ENCODE measurements around the gene SLC8A3.

Gene SLC8A3

DNA sequence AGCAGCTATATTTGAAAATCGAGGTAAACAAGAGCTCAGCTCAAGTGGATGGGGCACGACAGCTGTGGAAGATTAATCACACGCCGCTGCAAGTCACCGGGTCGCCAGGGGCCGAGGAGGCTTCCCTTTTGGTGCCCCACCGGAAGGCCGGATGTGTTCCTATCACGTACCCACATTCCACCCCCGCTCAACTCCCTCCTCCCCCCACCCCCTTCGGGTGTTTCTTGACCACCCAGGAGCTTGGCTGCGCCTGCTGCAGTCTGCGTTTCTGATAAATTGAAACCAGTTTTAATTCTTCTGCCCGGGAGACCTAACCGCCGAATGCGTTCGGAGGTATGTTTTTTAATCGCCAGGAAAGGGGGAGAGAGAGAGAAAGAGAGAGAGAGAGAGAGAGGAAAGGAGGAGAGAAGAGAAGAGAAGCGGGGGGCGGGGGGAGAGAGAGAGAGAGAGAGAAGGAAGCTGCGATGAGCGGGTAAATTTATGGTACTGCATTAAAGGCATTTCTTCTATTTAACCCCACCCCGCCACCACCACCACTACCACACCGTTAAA lies 1.8 kb downstream of the SLC8A3 start:
- no peak overlapping the region for H3K27ac ChIP-seq

DNA sequence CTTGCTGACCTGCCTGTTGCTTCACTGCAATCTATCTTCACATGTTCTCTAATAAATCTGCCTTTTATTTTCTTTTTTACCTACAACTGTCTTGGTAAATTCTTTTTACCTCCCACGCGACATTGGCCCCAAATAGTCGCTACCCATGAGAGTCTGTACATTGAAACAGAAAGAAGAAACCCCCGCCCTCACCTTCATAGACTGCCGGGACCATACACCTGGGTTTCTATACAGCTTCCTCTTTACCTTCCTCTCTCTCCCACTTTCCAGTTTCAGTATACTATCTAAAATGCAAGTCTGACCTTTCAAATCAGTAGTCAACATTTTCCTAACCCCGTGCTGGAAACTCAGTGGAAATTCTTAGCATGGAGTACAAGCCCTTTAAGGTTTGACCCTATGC lies 4.8 kb downstream of the SLC8A3 start:
- Histone ChIP-seq H3K9ac (ENCODE audit: insufficient read length) (no peak overlapping the region), H3K27ac (no peak overlapping the region)
- no peak for DNase-seq (ENCODE audit: low read depth, low spot score)

More for the DNA sequence above, 1.8 kb downstream of the SLC8A3 start:
- TF ChIP-seq EZH2 (IDR thresholded peaks at IDR 0.05) (no peak), FOXP2 (optimal IDR thresholded peaks at IDR 0.05; ENCODE audit: control extremely low read depth, extremely low read length, insufficient read depth) (no peak), POLR2AphosphoS5 (IDR thresholded peaks at IDR 0.05; ENCODE audit: borderline replicate concordance, low read depth, low read length) (no peak)
- Histone ChIP-seq H3K9ac (ENCODE audit: insufficient read length) (no peak overlapping the region), H3K36me3 (ENCODE audit: insufficient read depth, low read length) (no peaks in the 10 kb centered on the region), H3K9me3 (ENCODE audit: low read depth, low read length) (no peaks in the 10 kb centered on the region), H3K4me3 (peak overlapping the region; percentile 80)
- DNase-seq (ENCODE audit: low read depth, low spot score) = no peak

GRCh38 chr14:70181276-70181675 lies 7.5 kb downstream of the SLC8A3 start:
- Histone ChIP-seq H3K4me3 (peak overlapping the region; percentile 24), H3K9me3 (ENCODE audit: low read depth, low read length) (no peaks in the 10 kb centered on the region), H3K27ac (0 out of 2 replicates have a peak overlapping the region, but pooled peaks have one; percentile 18), H3K9ac (ENCODE audit: insufficient read length) (no peak overlapping the region), H3K36me3 (ENCODE audit: insufficient read depth, low read length) (no peaks in the 10 kb centered on the region)
- peak; percentile 44 for DNase-seq (ENCODE audit: low read depth, low spot score)
- TF ChIP-seq POLR2AphosphoS5 (IDR thresholded peaks at IDR 0.05; ENCODE audit: borderline replicate concordance, low read depth, low read length) (no peak), FOXP2 (optimal IDR thresholded peaks at IDR 0.05; ENCODE audit: control extremely low read depth, extremely low read length, insufficient read depth) (no peak)

More for the DNA sequence above, 4.8 kb downstream of the SLC8A3 start:
- H3K4me3 ChIP-seq = no peak overlapping the region
- no peak for TF ChIP-seq FOXP2 (optimal IDR thresholded peaks at IDR 0.05; ENCODE audit: control extremely low read depth, extremely low read length, insufficient read depth)
- no peak for TF ChIP-seq POLR2AphosphoS5 (IDR thresholded peaks at IDR 0.05; ENCODE audit: borderline replicate concordance, low read depth, low read length)
- no peak for TF ChIP-seq EZH2 (IDR thresholded peaks at IDR 0.05)
- no peaks in the 10 kb centered on the region for H3K36me3 ChIP-seq (ENCODE audit: insufficient read depth, low read length)
- no peaks in the 10 kb centered on the region for H3K9me3 ChIP-seq (ENCODE audit: low read depth, low read length)

- TF ChIP-seq POLR2AphosphoS5 (IDR thresholded peaks at IDR 0.05; ENCODE audit: borderline replicate concordance, low read depth, low read length) = no peak
- TF ChIP-seq FOXP2 (optimal IDR thresholded peaks at IDR 0.05; ENCODE audit: control extremely low read depth, extremely low read length, insufficient read depth) = no peak
- no peak for TF ChIP-seq EZH2 (IDR thresholded peaks at IDR 0.05)
- DNase-seq (ENCODE audit: low read depth, low spot score) = no peak
- no peaks in the 10 kb centered on the region for H3K9me3 ChIP-seq (ENCODE audit: low read depth, low read length)
- H3K36me3 ChIP-seq (ENCODE audit: insufficient read depth, low read length) = no peaks in the 10 kb centered on the region
- no peak overlapping the region for H3K4me3 ChIP-seq
- no peak overlapping the region for H3K9ac ChIP-seq (ENCODE audit: insufficient read length)
- no peak overlapping the region for H3K27ac ChIP-seq
Measured at GRCh38 chr14:70180718-70181117, 8.0 kb downstream of the SLC8A3 start.

GRCh38 chr14:70177081-70177800 lies 11.5 kb downstream of the SLC8A3 start:
- no peak overlapping the region for H3K27ac ChIP-seq
- no peaks in the 10 kb centered on the region for H3K9me3 ChIP-seq (ENCODE audit: low read depth, low read length)
- TF ChIP-seq POLR2AphosphoS5 (IDR thresholded peaks at IDR 0.05; ENCODE audit: borderline replicate concordance, low read depth, low read length) (no peak), EZH2 (IDR thresholded peaks at IDR 0.05) (no peak), FOXP2 (optimal IDR thresholded peaks at IDR 0.05; ENCODE audit: control extremely low read depth, extremely low read length, insufficient read depth) (no peak)
- H3K4me3 ChIP-seq = no peak overlapping the region
- H3K36me3 ChIP-seq (ENCODE audit: insufficient read depth, low read length) = no peaks in the 10 kb centered on the region
- H3K9ac ChIP-seq (ENCODE audit: insufficient read length) = no peak overlapping the region
- DNase-seq (ENCODE audit: low read depth, low spot score) = no peak

- Histone ChIP-seq H3K36me3 (ENCODE audit: insufficient read depth, low read length) (no peaks in the 10 kb centered on the region), H3K9ac (ENCODE audit: insufficient read length) (no peak overlapping the region), H3K9me3 (ENCODE audit: low read depth, low read length) (no peaks in the 10 kb centered on the region), H3K27ac (no peak overlapping the region), H3K4me3 (no peak overlapping the region)
- TF ChIP-seq EZH2 (IDR thresholded peaks at IDR 0.05) = no peak
- TF ChIP-seq POLR2AphosphoS5 (IDR thresholded peaks at IDR 0.05; ENCODE audit: borderline replicate concordance, low read depth, low read length) = no peak
- no peak for TF ChIP-seq FOXP2 (optimal IDR thresholded peaks at IDR 0.05; ENCODE audit: control extremely low read depth, extremely low read length, insufficient read depth)
- no peak for DNase-seq (ENCODE audit: low read depth, low spot score)
Measured at GRCh38 chr14:70173569-70173968, 15.2 kb downstream of the SLC8A3 start.

GRCh38 chr14:70171726-70172125 lies 17.0 kb downstream of the SLC8A3 start:
- Histone ChIP-seq H3K9me3 (ENCODE audit: low read depth, low read length) (no peaks in the 10 kb centered on the region), H3K36me3 (ENCODE audit: insufficient read depth, low read length) (no peaks in the 10 kb centered on the region), H3K27ac (no peak overlapping the region), H3K4me3 (no peak overlapping the region), H3K9ac (ENCODE audit: insufficient read length) (no peak overlapping the region)
- no peak for TF ChIP-seq FOXP2 (optimal IDR thresholded peaks at IDR 0.05; ENCODE audit: control extremely low read depth, extremely low read length, insufficient read depth)
- TF ChIP-seq POLR2AphosphoS5 (IDR thresholded peaks at IDR 0.05; ENCODE audit: borderline replicate concordance, low read depth, low read length) = no peak
- TF ChIP-seq EZH2 (IDR thresholded peaks at IDR 0.05) = no peak
- no peak for DNase-seq (ENCODE audit: low read depth, low spot score)

DNA sequence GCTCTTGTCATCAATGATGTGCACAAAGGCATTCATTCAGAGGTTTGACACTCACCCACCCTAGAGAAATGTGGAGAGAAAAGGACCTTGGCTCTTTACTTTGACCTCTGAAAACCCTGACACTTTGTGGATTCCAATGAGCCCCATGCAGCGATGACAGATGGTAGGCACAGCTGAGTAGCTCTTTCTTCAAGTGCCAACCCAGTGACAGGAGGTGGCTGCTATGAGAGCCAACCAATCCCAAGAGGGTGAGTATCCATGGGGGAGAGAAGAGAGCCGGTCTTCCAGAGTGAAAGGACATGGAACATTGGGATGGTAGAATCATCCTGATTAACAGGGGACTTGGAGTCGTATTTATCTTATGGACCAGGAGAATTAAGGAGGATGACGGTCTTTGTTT lies 17.8 kb downstream of the SLC8A3 start:
- no peak overlapping the region for H3K27ac ChIP-seq
- H3K36me3 ChIP-seq (ENCODE audit: insufficient read depth, low read length) = no peaks in the 10 kb centered on the region
- DNase-seq (ENCODE audit: low read depth, low spot score) = no peak
- H3K4me3 ChIP-seq = no peak overlapping the region
- no peak for TF ChIP-seq POLR2AphosphoS5 (IDR thresholded peaks at IDR 0.05; ENCODE audit: borderline replicate concordance, low read depth, low read length)
- no peak for TF ChIP-seq FOXP2 (optimal IDR thresholded peaks at IDR 0.05; ENCODE audit: control extremely low read depth, extremely low read length, insufficient read depth)
- TF ChIP-seq EZH2 (IDR thresholded peaks at IDR 0.05) = no peak
- no peaks in the 10 kb centered on the region for H3K9me3 ChIP-seq (ENCODE audit: low read depth, low read length)
- H3K9ac ChIP-seq (ENCODE audit: insufficient read length) = no peak overlapping the region
